Measurements from ENCODE around the gene GDNF. TPM values are rescaled to one million over a fixed set of nuclear protein-coding genes. Genes with fewer than 3 reads are reported as not detected.
"Not testable (repeated sequence)": the region's sequence is repeated elsewhere in the genome, so short reads cannot be mapped to it uniquely, and the experiment has no call there.

Gene GDNF
- total and polyA plus RNA-seq, 4 experiments from 2014 or later = not detected

DNA sequence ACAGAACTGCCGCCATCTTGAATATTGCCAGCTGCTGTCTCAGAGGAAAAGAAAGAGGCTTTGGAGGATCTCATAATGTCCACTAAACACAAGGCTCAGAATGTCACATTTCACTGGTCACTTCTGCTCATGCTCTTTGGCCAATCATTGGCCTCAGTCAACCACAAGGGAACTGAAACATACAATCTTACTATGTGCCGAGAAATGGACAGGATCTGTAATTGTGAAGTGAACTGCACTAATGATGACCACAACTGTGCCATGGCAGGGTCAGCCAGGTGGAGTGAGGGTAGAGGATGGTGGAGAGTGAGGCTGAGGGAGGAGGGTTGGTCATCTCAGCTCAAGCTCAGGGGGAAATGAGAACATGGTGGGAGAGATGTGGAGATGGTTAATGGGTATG is 32.8 kb downstream of the GDNF start:
- Mint-ChIP-seq H3K4me3 (no peak overlapping the region), H3K9me3 (peaks cover 0 to 6% (median 0%) of the 10 kb centered on the region in 8 donors), H3K27me3 (peaks cover 1 to 5% of the 10 kb centered on the region in 2 donors), H3K4me1 (no peaks in the 10 kb centered on the region), H3K27ac (no peak overlapping the region), H3K36me3 (no peaks in the 10 kb centered on the region)
- POLR2A ChIA-PET (ENCODE audit: partially characterized antibody) = no interaction called here
- Histone ChIP-seq H3K9me3 (ENCODE audit: control insufficient read depth in 1 of 2, low read length in 2 of 2) (no peaks in the 10 kb centered on the region), H3K27ac (ENCODE audit: low read depth, low read length) (no peak overlapping the region), H3K4me1 (ENCODE audit: insufficient read depth, low read length) (no peaks in the 10 kb centered on the region), H3K36me3 (ENCODE audit: insufficient read depth, low read length) (no peaks in the 10 kb centered on the region), H3K27me3 (ENCODE audit: insufficient read depth, low read length) (no peaks in the 10 kb centered on the region), H3K4me3 (ENCODE audit: low read length in 2 of 2) (no peak overlapping the region)
- DNase-seq = no peak
- CTCF ChIA-PET (ENCODE audit: partially characterized antibody) = no interaction called here
- intact Hi-C loops (cut with micrococcal nuclease) = no loop called here

DNA sequence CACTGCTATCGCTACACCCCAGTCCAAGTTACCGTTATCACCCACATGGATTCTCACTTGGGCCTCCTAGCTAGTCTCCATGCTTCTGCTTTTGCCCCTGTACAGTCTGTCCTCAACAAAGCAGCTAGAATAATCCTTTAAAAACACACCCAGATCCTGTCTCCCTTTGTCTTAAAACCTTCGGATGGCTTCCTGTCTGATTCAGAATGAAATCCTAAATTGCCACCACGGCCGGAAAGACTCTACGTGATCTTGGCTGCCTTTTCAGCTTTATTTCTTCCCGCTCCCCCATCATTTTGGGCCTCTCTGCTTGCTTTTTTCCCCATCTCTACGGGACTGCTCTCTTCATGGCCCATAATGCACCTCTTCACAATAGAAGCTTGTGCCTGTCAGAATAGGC is 33.4 kb downstream of the GDNF start:
- H3K36me3 Mint-ChIP-seq = no peaks in the 10 kb centered on the region
- Histone ChIP-seq H3K4me3 (ENCODE audit: low read length in 2 of 2) (no peak overlapping the region), H3K27me3 (ENCODE audit: insufficient read depth, low read length) (no peaks in the 10 kb centered on the region), H3K36me3 (ENCODE audit: insufficient read depth, low read length) (no peaks in the 10 kb centered on the region), H3K4me1 (ENCODE audit: insufficient read depth, low read length) (no peaks in the 10 kb centered on the region), H3K27ac (ENCODE audit: low read depth, low read length) (no peak overlapping the region), H3K9me3 (ENCODE audit: control insufficient read depth in 1 of 2, low read length in 2 of 2) (no peaks in the 10 kb centered on the region)
- H3K4me1 Mint-ChIP-seq = no peaks in the 10 kb centered on the region
- ChIA-PET POLR2A (ENCODE audit: partially characterized antibody) (no interaction called here), CTCF (ENCODE audit: partially characterized antibody) (no interaction called here)
- H3K4me3 Mint-ChIP-seq = no peak overlapping the region
- no peak for DNase-seq
- H3K27ac Mint-ChIP-seq = no peak overlapping the region
- peaks cover 1 to 5% of the 10 kb centered on the region in 2 donors for H3K27me3 Mint-ChIP-seq
- intact Hi-C loops (cut with micrococcal nuclease) = no loop called here
- H3K9me3 Mint-ChIP-seq = peaks cover 0 to 6% (median 0%) of the 10 kb centered on the region in 8 donors

DNA sequence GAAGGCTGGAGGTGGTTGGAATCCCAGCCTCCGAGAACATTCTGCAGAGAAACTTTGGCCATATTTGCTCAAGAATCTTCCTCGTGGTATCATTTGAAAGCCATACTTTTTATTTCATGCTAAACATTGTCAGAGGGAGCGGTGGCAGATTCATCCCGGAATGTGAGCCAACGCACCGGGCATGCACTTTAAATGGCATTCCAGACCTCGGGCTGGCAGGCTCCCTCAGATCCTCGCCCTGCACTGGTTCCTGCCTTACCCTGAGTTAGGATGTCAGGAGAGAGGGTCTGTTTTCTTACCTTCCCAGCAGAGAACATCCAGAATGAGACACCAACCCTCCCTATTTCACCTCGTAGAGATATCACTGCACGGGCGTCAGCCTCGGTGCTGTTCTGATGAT is 33.8 kb downstream of the GDNF start:
- POLR2A ChIA-PET (ENCODE audit: partially characterized antibody) = no interaction called here
- Histone ChIP-seq H3K27ac (ENCODE audit: low read depth, low read length) (no peak overlapping the region), H3K27me3 (ENCODE audit: insufficient read depth, low read length) (no peaks in the 10 kb centered on the region), H3K9me3 (ENCODE audit: control insufficient read depth in 1 of 2, low read length in 2 of 2) (no peaks in the 10 kb centered on the region), H3K4me1 (ENCODE audit: insufficient read depth, low read length) (no peaks in the 10 kb centered on the region), H3K4me3 (ENCODE audit: low read length in 2 of 2) (no peak overlapping the region), H3K36me3 (ENCODE audit: insufficient read depth, low read length) (no peaks in the 10 kb centered on the region)
- H3K4me1 Mint-ChIP-seq = no peaks in the 10 kb centered on the region
- no peak overlapping the region for H3K27ac Mint-ChIP-seq
- H3K27me3 Mint-ChIP-seq = peaks cover 1 to 5% of the 10 kb centered on the region in 2 donors
- no peak for DNase-seq
- no peak overlapping the region for H3K4me3 Mint-ChIP-seq
- no peaks in the 10 kb centered on the region for H3K36me3 Mint-ChIP-seq
- intact Hi-C loops (cut with micrococcal nuclease) = no loop called here
- H3K9me3 Mint-ChIP-seq = peaks cover 0 to 6% (median 0%) of the 10 kb centered on the region in 8 donors
- CTCF ChIA-PET (ENCODE audit: partially characterized antibody) = no interaction called here

DNA sequence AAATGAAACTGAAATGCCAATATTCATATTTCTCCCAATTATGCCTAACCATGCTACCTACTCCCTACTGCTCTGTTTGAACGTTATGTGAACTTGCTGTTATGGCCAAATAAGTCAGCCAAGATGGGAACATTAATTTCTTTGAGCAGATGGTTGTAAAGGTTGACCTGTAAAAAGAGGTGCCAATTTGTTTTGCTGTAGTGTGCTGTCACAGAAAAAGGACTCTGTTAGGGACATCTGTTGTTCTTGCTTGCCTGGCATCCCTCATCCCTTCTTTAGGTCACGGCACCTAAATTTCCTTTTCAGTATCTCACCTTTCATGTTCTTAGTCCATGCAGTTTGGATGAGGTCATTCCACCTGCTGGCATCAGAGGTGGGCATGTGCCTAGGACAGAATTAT is 35.4 kb downstream of the GDNF start:
- POLR2A ChIA-PET (ENCODE audit: partially characterized antibody) = no interaction called here

DNA sequence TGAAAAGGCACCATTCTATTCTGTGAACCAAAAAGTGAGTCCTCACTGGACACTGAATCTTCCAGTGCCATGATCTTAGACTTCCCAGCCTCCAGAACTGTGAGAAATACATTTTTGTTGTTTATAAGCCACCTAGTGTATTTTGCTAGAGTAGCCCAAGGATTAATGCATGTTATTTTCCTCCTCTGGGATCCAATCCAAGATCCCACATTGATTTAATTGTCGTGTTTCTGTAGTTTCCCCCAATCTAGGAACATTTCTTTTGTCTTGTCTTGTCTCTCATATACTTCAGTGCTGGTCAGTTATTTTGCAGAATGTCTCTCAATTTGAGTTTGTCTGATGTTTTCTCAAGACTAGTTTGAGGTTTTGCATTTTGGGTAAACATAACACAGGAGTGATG is 36.4 kb downstream of the GDNF start:
- Histone ChIP-seq H3K36me3 (ENCODE audit: insufficient read depth, low read length) (no peaks in the 10 kb centered on the region), H3K9me3 (ENCODE audit: control insufficient read depth in 1 of 2, low read length in 2 of 2) (no peaks in the 10 kb centered on the region), H3K27me3 (ENCODE audit: insufficient read depth, low read length) (no peaks in the 10 kb centered on the region), H3K27ac (ENCODE audit: low read depth, low read length) (no peak overlapping the region), H3K4me1 (ENCODE audit: insufficient read depth, low read length) (no peaks in the 10 kb centered on the region), H3K4me3 (ENCODE audit: low read length in 2 of 2) (no peak overlapping the region)
- ChIA-PET POLR2A (ENCODE audit: partially characterized antibody) (no interaction called here), CTCF (ENCODE audit: partially characterized antibody) (no interaction called here)
- no peak overlapping the region for H3K4me3 Mint-ChIP-seq
- H3K27me3 Mint-ChIP-seq = peaks cover 1 to 2% of the 10 kb centered on the region in 2 donors
- DNase-seq = no peak
- no peaks in the 10 kb centered on the region for H3K36me3 Mint-ChIP-seq
- intact Hi-C loops (cut with micrococcal nuclease) = no loop called here
- peaks cover 0 to 6% (median 0%) of the 10 kb centered on the region in 8 donors for H3K9me3 Mint-ChIP-seq
- no peak overlapping the region for H3K27ac Mint-ChIP-seq
- H3K4me1 Mint-ChIP-seq = no peaks in the 10 kb centered on the region

More for the DNA sequence above, 35.4 kb downstream of the GDNF start:
- Mint-ChIP-seq H3K4me3 (no peak overlapping the region), H3K36me3 (no peaks in the 10 kb centered on the region), H3K4me1 (no peaks in the 10 kb centered on the region), H3K27me3 (peaks cover 1 to 2% of the 10 kb centered on the region in 2 donors), H3K9me3 (peaks cover 0 to 6% (median 0%) of the 10 kb centered on the region in 8 donors), H3K27ac (no peak overlapping the region)
- no peaks in the 10 kb centered on the region for H3K9me3 ChIP-seq (ENCODE audit: control insufficient read depth in 1 of 2, low read length in 2 of 2)
- intact Hi-C loops (cut with micrococcal nuclease) = no loop called here
- H3K36me3 ChIP-seq (ENCODE audit: insufficient read depth, low read length) = no peaks in the 10 kb centered on the region
- no peak overlapping the region for H3K27ac ChIP-seq (ENCODE audit: low read depth, low read length)
- no peaks in the 10 kb centered on the region for H3K27me3 ChIP-seq (ENCODE audit: insufficient read depth, low read length)
- no peak for DNase-seq
- H3K4me1 ChIP-seq (ENCODE audit: insufficient read depth, low read length) = no peaks in the 10 kb centered on the region
- CTCF ChIA-PET (ENCODE audit: partially characterized antibody) = no interaction called here
- no peak overlapping the region for H3K4me3 ChIP-seq (ENCODE audit: low read length in 2 of 2)

DNA sequence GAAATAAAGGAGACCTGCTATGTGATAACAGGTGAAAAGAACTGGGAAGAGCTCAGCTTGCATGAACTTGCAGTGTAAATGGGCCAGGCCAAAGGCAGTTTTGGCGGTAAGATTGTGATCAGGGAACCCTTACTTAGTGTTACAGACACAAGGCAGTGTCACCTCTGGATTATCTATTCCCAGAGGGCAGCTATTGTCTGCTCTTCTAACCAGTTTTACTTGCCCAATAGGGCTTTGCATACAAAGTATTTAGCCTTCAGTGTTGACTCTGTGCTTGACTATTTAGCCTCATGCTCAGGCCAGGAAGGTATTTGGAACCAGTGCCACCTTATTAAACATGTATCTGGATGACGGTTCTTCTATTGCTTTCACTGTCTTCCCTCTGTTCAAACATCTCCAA is 38.3 kb downstream of the GDNF start:
- Mint-ChIP-seq H3K27me3 (peaks cover 0 to 1% of the 10 kb centered on the region in 2 donors), H3K27ac (no peak overlapping the region), H3K9me3 (peaks cover 2 to 6% (median 4%) of the 10 kb centered on the region in 8 donors), H3K4me1 (no peaks in the 10 kb centered on the region), H3K4me3 (no peak overlapping the region), H3K36me3 (no peaks in the 10 kb centered on the region)
- H3K9me3 ChIP-seq (ENCODE audit: control insufficient read depth in 1 of 2, low read length in 2 of 2) = no peaks in the 10 kb centered on the region
- CTCF ChIA-PET (ENCODE audit: partially characterized antibody) = no interaction called here
- H3K27me3 ChIP-seq (ENCODE audit: insufficient read depth, low read length) = no peaks in the 10 kb centered on the region
- no peak overlapping the region for H3K4me3 ChIP-seq (ENCODE audit: low read length in 2 of 2)
- intact Hi-C loops (cut with micrococcal nuclease) = no loop called here
- no peaks in the 10 kb centered on the region for H3K4me1 ChIP-seq (ENCODE audit: insufficient read depth, low read length)
- DNase-seq = no peak
- POLR2A ChIA-PET (ENCODE audit: partially characterized antibody) = no interaction called here
- no peaks in the 10 kb centered on the region for H3K36me3 ChIP-seq (ENCODE audit: insufficient read depth, low read length)
- no peak overlapping the region for H3K27ac ChIP-seq (ENCODE audit: low read depth, low read length)

DNA sequence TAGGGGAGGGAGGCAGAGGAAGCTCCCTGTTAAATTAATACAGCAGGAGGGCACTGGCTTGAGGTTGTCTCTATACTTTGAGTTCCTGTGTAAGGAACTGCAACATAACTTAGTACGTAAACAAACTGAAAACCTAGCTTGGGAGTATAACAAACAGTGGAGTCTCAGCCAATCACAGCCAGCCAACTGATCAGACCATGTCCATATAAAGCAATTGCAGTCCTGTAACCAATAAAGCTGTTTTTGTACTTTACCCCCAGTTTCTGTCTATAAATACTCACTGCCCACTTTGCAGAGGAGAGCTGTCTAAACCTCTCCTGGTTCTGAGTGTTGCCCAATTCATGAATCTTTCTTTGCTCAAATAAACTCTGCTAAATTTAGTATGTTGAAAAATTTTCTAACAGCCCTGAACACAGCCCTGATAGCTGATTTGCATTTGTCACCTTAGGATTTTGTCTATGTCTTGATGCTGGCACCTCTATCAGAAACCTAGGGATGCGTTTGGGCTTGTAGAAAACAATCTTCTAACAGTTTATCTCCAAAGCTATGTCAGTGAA is 39.9 kb downstream of the GDNF start:
- Mint-ChIP-seq H3K4me3 (no peak overlapping the region), H3K4me1 (no peaks in the 10 kb centered on the region), H3K36me3 (no peaks in the 10 kb centered on the region), H3K9me3 (peaks cover 2 to 18% (median 13%) of the 10 kb centered on the region in 8 donors), H3K27me3 (peaks cover 0 to 2% of the 10 kb centered on the region in 2 donors), H3K27ac (no peak overlapping the region)
- Histone ChIP-seq H3K4me3 (ENCODE audit: low read length in 2 of 2) (no peak overlapping the region), H3K36me3 (ENCODE audit: insufficient read depth, low read length) (no peaks in the 10 kb centered on the region), H3K27ac (ENCODE audit: low read depth, low read length) (no peak overlapping the region), H3K9me3 (ENCODE audit: control insufficient read depth in 1 of 2, low read length in 2 of 2) (no peaks in the 10 kb centered on the region), H3K4me1 (ENCODE audit: insufficient read depth, low read length) (no peaks in the 10 kb centered on the region), H3K27me3 (ENCODE audit: insufficient read depth, low read length) (no peaks in the 10 kb centered on the region)
- ChIA-PET POLR2A (ENCODE audit: partially characterized antibody) (no interaction called here), CTCF (ENCODE audit: partially characterized antibody) (no interaction called here)
- intact Hi-C loops (cut with micrococcal nuclease) = no loop called here
- DNase-seq = no peak

DNA sequence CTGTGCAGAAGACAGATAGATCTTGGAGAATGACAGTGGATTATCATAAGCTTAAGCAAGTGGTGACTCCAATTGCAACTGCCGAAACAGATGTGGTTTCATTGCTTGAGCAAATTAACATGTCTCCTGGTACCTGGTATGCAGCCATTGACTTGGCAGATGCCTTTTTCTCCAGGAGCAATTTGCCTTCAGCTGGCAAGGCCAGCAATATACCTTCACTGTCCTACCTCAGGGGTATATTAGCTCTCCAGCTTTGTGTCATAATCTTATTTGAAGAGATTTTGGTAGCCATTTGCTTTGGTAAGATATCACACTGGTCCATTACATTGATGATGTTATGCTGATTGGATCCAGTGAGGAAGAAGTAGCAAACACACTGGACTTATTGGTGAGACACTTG is 43.4 kb downstream of the GDNF start:
- CTCF ChIA-PET (ENCODE audit: partially characterized antibody); H3K27me3 Mint-ChIP-seq; DNase-seq; H3K27ac ChIP-seq (ENCODE audit: low read depth, low read length); H3K4me1 ChIP-seq (ENCODE audit: insufficient read depth, low read length); H3K27me3 ChIP-seq (ENCODE audit: insufficient read depth, low read length); H3K4me3 Mint-ChIP-seq; H3K4me3 ChIP-seq (ENCODE audit: low read length in 2 of 2); H3K36me3 ChIP-seq (ENCODE audit: insufficient read depth, low read length); H3K36me3 Mint-ChIP-seq; intact Hi-C loops (cut with micrococcal nuclease); H3K4me1 Mint-ChIP-seq; POLR2A ChIA-PET (ENCODE audit: partially characterized antibody); H3K9me3 ChIP-seq (ENCODE audit: control insufficient read depth in 1 of 2, low read length in 2 of 2); H3K27ac Mint-ChIP-seq: not testable (repeated sequence)
- peaks cover 3 to 39% (median 23%) of the 10 kb centered on the region in 8 donors for H3K9me3 Mint-ChIP-seq

Measured in CD4-positive, alpha-beta memory T cell (primary cell).